ENCODE measurements around the gene TFF2.

Gene TFF2

DNA sequence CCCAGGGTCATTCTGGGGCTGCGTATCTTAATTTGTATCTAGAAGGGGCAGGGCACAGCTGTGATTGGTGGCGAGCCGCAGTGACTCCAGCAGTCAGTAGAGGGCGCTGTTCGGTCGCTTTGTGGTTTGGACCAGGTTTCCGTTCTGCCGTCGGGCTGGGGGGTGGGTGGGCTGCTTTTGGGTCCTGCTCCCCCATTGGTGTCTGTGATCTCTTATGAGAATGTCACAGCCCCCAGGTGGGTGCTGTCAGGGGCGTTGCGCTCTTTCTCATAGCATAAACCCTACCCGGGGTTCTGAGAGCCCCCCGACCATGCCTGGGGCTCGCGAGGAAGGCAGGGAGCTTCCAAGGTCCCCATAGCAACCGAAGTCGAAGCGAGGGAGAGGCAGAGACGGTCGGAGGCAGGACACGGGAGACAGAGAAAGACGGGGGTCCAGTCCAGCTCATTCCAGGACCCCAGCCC is 41.0 kb downstream of the TFF2 start (continued):
- no peak for TF ChIP-seq ZNF529 (tag by site-specific recombination; IDR thresholded peaks at IDR 0.05; ENCODE audit: insufficient replicate concordance)
- no peak for TF ChIP-seq ZBTB21 (tag by site-specific recombination; IDR thresholded peaks at IDR 0.05)
- no peak for TF ChIP-seq PRDM1 (tag by site-specific recombination; IDR thresholded peaks at IDR 0.05)

GRCh38 chr21:42308914-42309752 is 41.7 kb downstream of the TFF2 start:
- TF ChIP-seq ZNF157 (tag by site-specific recombination; IDR thresholded peaks at IDR 0.05) (no peak), GLIS2 (tag by site-specific recombination; IDR thresholded peaks at IDR 0.05) (no peak), ZNF48 (tag by site-specific recombination; IDR thresholded peaks at IDR 0.05) (no peak), ZNF174 (tag by site-specific recombination; IDR thresholded peaks at IDR 0.05) (no peak), ZSCAN16 (tag by site-specific recombination; IDR thresholded peaks at IDR 0.05) (no peak), ZNF140 (tag by site-specific recombination; IDR thresholded peaks at IDR 0.05) (no peak), ZIC2 (tag by site-specific recombination; IDR thresholded peaks at IDR 0.05) (no peak), REST (tag by site-specific recombination; IDR thresholded peaks at IDR 0.05) (no peak), ZNF112 (tag by site-specific recombination; IDR thresholded peaks at IDR 0.05) (no peak), ZXDB (tag by site-specific recombination; IDR thresholded peaks at IDR 0.05) (no peak), ZNF548 (tag by site-specific recombination; IDR thresholded peaks at IDR 0.05) (no peak), ZFP37 (tag by site-specific recombination; IDR thresholded peaks at IDR 0.05) (no peak)
- TF ChIP-seq, protein P1, sequence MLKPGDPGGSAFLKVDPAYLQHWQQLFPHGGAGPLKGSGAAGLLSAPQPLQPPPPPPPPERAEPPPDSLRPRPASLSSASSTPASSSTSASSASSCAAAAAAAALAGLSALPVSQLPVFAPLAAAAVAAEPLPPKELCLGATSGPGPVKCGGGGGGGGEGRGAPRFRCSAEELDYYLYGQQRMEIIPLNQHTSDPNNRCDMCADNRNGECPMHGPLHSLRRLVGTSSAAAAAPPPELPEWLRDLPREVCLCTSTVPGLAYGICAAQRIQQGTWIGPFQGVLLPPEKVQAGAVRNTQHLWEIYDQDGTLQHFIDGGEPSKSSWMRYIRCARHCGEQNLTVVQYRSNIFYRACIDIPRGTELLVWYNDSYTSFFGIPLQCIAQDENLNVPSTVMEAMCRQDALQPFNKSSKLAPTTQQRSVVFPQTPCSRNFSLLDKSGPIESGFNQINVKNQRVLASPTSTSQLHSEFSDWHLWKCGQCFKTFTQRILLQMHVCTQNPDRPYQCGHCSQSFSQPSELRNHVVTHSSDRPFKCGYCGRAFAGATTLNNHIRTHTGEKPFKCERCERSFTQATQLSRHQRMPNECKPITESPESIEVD (tag by site-specific recombination; IDR thresholded peaks at IDR 0.05): no peak
- Histone ChIP-seq H3K4me1 (ENCODE audit: control insufficient read depth, insufficient read depth, low read length) (no peaks in the 10 kb centered on the region), H3K4me3 (ENCODE audit: low read depth, low read length) (no peak overlapping the region), H3K9me3 (ENCODE audit: control insufficient read depth, insufficient read depth, low read depth, low read length) (no peaks in the 10 kb centered on the region), H3K36me3 (ENCODE audit: control insufficient read depth in 2 of 2, insufficient read depth in 1 of 2, low read length in 2 of 2) (no peaks in the 10 kb centered on the region), H3K27ac (ENCODE audit: extremely low read depth, low read depth, low read length) (no peak overlapping the region)
- CTCF ChIA-PET: interaction anchor here (0.5 to 4.8 kb wide), 42 partner anchors 7 to 638 kb away, joined by 3 to 35 read pairs (median 5); partner anchors contain the start of gene TFF1
- POLR2A ChIA-PET: interaction anchor here (0.7 kb wide), 3 partner anchors 10 to 121 kb away, joined by 3 to 6 read pairs (median 6); no protein-coding TSS in a partner anchor

GRCh38 chr21:42308161-42308913 is 42.5 kb downstream of the TFF2 start:
- Histone ChIP-seq H3K4me3 (ENCODE audit: low read depth, low read length) (no peak overlapping the region), H3K4me1 (ENCODE audit: control insufficient read depth, insufficient read depth, low read length) (no peaks in the 10 kb centered on the region), H3K27ac (ENCODE audit: extremely low read depth, low read depth, low read length) (no peak overlapping the region), H3K36me3 (ENCODE audit: control insufficient read depth in 2 of 2, insufficient read depth in 1 of 2, low read length in 2 of 2) (no peaks in the 10 kb centered on the region), H3K9me3 (ENCODE audit: control insufficient read depth, insufficient read depth, low read depth, low read length) (no peaks in the 10 kb centered on the region)
- CTCF ChIA-PET: interaction anchor here (0.6 to 4.8 kb wide), 13 partner anchors 15 to 637 kb away, joined by 3 to 35 read pairs (median 6); no protein-coding TSS in a partner anchor
- POLR2A ChIA-PET: no interaction called here
- TF ChIP-seq ZFP41 (tag by site-specific recombination; IDR thresholded peaks at IDR 0.05; ENCODE audit: borderline replicate concordance) (no peak), ZNF132 (tag by site-specific recombination; IDR thresholded peaks at IDR 0.05; ENCODE audit: borderline replicate concordance) (no peak), YY2 (tag by site-specific recombination; IDR thresholded peaks at IDR 0.05) (no peak), ZNF16 (tag by site-specific recombination; IDR thresholded peaks at IDR 0.05; ENCODE audit: low read depth) (no peak), ZNF654 (tag by site-specific recombination; IDR thresholded peaks at IDR 0.05; ENCODE audit: low read depth) (no peak), ZNF596 (tag by site-specific recombination; IDR thresholded peaks at IDR 0.05) (no peak), ZNF335 (tag by site-specific recombination; conservative IDR thresholded peaks at IDR 0.05) (no peak), ZNF707 (tag by site-specific recombination; IDR thresholded peaks at IDR 0.05) (no peak)

Data from HEK293 (cell line).